H9 (cell line): ENCODE data around the gene HHEX. TPM values are rescaled to one million over a fixed set of nuclear protein-coding genes. Genes with fewer than 3 reads are reported as not detected.

Source experiments
- DNase-seq: peaks from one replicate; pipeline ENCODE4 v3.0.0-alpha.2; 2017
- H2AFZ ChIP-seq: one replicate; pipeline ENCODE4 v1.6.1; 2013; ENCODE audit warnings: mild to moderate bottlenecking, low read length, control low read depth, moderate library complexity
- H2AK5ac ChIP-seq: 2 replicates; pipeline ENCODE4 v1.6.1; 2013; ENCODE audit warnings: low read length, control low read depth, mixed read lengths; ENCODE audit not compliant: insufficient read length
- H2BK120ac ChIP-seq: one replicate; pipeline ENCODE4 v1.6.1; 2013; ENCODE audit warnings: low read depth, mild to moderate bottlenecking, low read length, control low read depth, inconsistent platforms; ENCODE audit not compliant: poor library complexity, severe bottlenecking
- H2BK12ac ChIP-seq: 2 replicates; pipeline ENCODE4 v1.6.1; 2013; ENCODE audit warnings: low read length, control low read depth, mixed read lengths, low read depth; ENCODE audit not compliant: insufficient read length
- H2BK15ac ChIP-seq: 2 replicates; pipeline ENCODE4 v1.6.1; 2013; ENCODE audit warnings: low read depth, low read length, control low read depth
- H2BK20ac ChIP-seq: one replicate; pipeline ENCODE4 v1.6.1; 2013; ENCODE audit warnings: low read depth, mild to moderate bottlenecking, low read length, control low read depth, inconsistent platforms; ENCODE audit not compliant: poor library complexity, severe bottlenecking
- H2BK5ac ChIP-seq: 2 replicates; pipeline ENCODE4 v1.6.1; 2013; ENCODE audit warnings: low read length, control low read depth, mixed read lengths; ENCODE audit not compliant: insufficient read length
- H3K14ac ChIP-seq: 2 replicates; pipeline ENCODE4 v1.6.1; 2013; ENCODE audit warnings: low read length, control low read depth; ENCODE audit not compliant: insufficient read depth
- H3K18ac ChIP-seq: 2 replicates; pipeline ENCODE4 v1.6.1; 2013; ENCODE audit warnings: low read depth, mild to moderate bottlenecking, mixed read lengths, low read length, control low read depth; ENCODE audit not compliant: insufficient read length
- H3K23ac ChIP-seq: 2 replicates; pipeline ENCODE4 v1.6.1; 2013; ENCODE audit warnings: low read length, control low read depth, mixed read lengths, low read depth; ENCODE audit not compliant: insufficient read length
- H3K23me2 ChIP-seq: 2 replicates; pipeline ENCODE4 v1.6.1; 2013; ENCODE audit warnings: low read depth, mild to moderate bottlenecking, mixed read lengths, low read length, control low read depth; ENCODE audit not compliant: insufficient read length, poor library complexity, severe bottlenecking
- H3K27ac ChIP-seq: 2 replicates; pipeline ENCODE4 v1.5.1; 2013; ENCODE audit warnings: low read length, control low read depth, mixed read lengths, low read depth; ENCODE audit not compliant: insufficient read length
- H3K27me3 ChIP-seq: 2 replicates; pipeline ENCODE4 v1.6.1; 2013; ENCODE audit warnings: low read length, control low read depth, inconsistent platforms; ENCODE audit not compliant: insufficient read depth
- H3K4ac ChIP-seq: 2 replicates; pipeline ENCODE4 v1.6.1; 2013; ENCODE audit warnings: low read depth, mild to moderate bottlenecking, control low read depth, inconsistent platforms, low read length, moderate library complexity
- H3K4me1 ChIP-seq: 2 replicates; pipeline ENCODE4 v1.6.1; 2013; ENCODE audit warnings: low read length, control low read depth, inconsistent platforms; ENCODE audit not compliant: insufficient read depth
- H3K4me2 ChIP-seq: 2 replicates; pipeline ENCODE4 v1.6.1; 2013; ENCODE audit warnings: low read length, control low read depth, mixed read lengths; ENCODE audit not compliant: insufficient read length, insufficient read depth
- H3K56ac ChIP-seq: 2 replicates; pipeline ENCODE4 v1.6.1; 2013; ENCODE audit warnings: low read depth, mild to moderate bottlenecking, mixed read lengths, low read length, control low read depth; ENCODE audit not compliant: insufficient read length
- H3K79me1 ChIP-seq: 2 replicates; pipeline ENCODE4 v1.6.1; 2013; ENCODE audit warnings: low read depth, mild to moderate bottlenecking, moderate library complexity, low read length, control low read depth, inconsistent platforms; ENCODE audit not compliant: insufficient read depth, poor library complexity, severe bottlenecking
- H3K79me2 ChIP-seq: 2 replicates; pipeline ENCODE4 v1.6.1; 2013; ENCODE audit warnings: low read length, control low read depth, inconsistent platforms; ENCODE audit not compliant: insufficient read depth
- H3K9ac ChIP-seq: 2 replicates; pipeline ENCODE4 v1.6.1; 2013; ENCODE audit warnings: low read length, control low read depth, mixed read lengths; ENCODE audit not compliant: insufficient read length; ENCODE audit errors: extremely low read depth
- H3K9me3 ChIP-seq: one replicate; pipeline ENCODE4 v1.6.1; 2013; ENCODE audit warnings: low read depth, low read length, inconsistent platforms; ENCODE audit not compliant: control insufficient read depth
- H3T11ph ChIP-seq: one replicate; pipeline ENCODE4 v1.6.1; 2013; ENCODE audit warnings: mild to moderate bottlenecking, low read length, control low read depth, inconsistent platforms
- H4K20me1 ChIP-seq: one replicate; pipeline ENCODE4 v1.6.1; 2013; ENCODE audit not compliant: control insufficient read depth, insufficient read length, insufficient read depth
- H4K5ac ChIP-seq: 2 replicates; pipeline ENCODE4 v1.6.1; 2013; ENCODE audit warnings: low read depth, mild to moderate bottlenecking, mixed read lengths, low read length, control low read depth; ENCODE audit not compliant: insufficient read length
- H4K8ac ChIP-seq: replicated peaks from 2 replicates; pipeline ENCODE4 v1.6.1; 2013; ENCODE audit warnings: low read length, control low read depth, mixed read lengths, low read depth; ENCODE audit not compliant: insufficient read length
- H4K91ac ChIP-seq: 2 replicates; pipeline ENCODE4 v1.6.1; 2013; ENCODE audit warnings: low read depth, mild to moderate bottlenecking, moderate library complexity, mixed read lengths, low read length, control low read depth; ENCODE audit not compliant: insufficient read length
- H3K27ac Mint-ChIP-seq, 3 experiments: 2 replicates in 2 of 3; 3 replicates in 1 of 3; pipeline ENCODE4 v1.8.0; 2020 to 2021; ENCODE audit warnings: mixed read lengths in 3 of 3, mild to moderate bottlenecking in 1 of 3, moderate library complexity in 1 of 3
- H3K27me3 Mint-ChIP-seq: 2 replicates; pipeline ENCODE4 v1.8.0; 2021; ENCODE audit warnings: low read depth, mild to moderate bottlenecking, moderate library complexity, mixed read lengths
- H3K36me3 Mint-ChIP-seq, 3 experiments: 2 replicates in 2 of 3; 3 replicates in 1 of 3; pipeline ENCODE4 v1.8.0; 2020 to 2021; ENCODE audit warnings: low read depth in 3 of 3, mixed read lengths in 3 of 3; ENCODE audit not compliant: insufficient read depth in 1 of 3
- H3K4me1 Mint-ChIP-seq, 2 experiments: 2 replicates each; pipeline ENCODE4 v1.8.0; 2020; ENCODE audit warnings: mixed read lengths in 2 of 2
- H3K4me3 Mint-ChIP-seq, 2 experiments: 2 replicates in 1 of 2; 3 replicates in 1 of 2; pipeline ENCODE4 v1.8.0; 2020 to 2021; ENCODE audit warnings: mild to moderate bottlenecking in 2 of 2, mixed read lengths in 2 of 2, moderate library complexity in 1 of 2
- H3K9me3 Mint-ChIP-seq, 2 experiments: 2 replicates in 1 of 2; 3 replicates in 1 of 2; pipeline ENCODE4 v1.8.0; 2020; ENCODE audit warnings: mild to moderate bottlenecking in 2 of 2, mixed read lengths in 2 of 2, moderate library complexity in 1 of 2
- CTCF ChIP-seq: fragments of 200-600 bp; sonication (generic); conservative IDR thresholded peaks from 3 replicates; pipeline ENCODE4 v1.8.0; 2021; ENCODE audit warnings: antibody characterized with exemption, mild to moderate bottlenecking
- WGBS: extraction: QIAGEN DNeasy Blood & Tissue Kit; methylation state at CpG from one replicate; pipeline ENCODE4 v1.1.7; 2013; ENCODE audit warnings: missing lambda C conversion rate, low lambda C conversion rate, mixed read lengths; ENCODE audit not compliant: insufficient read length; ENCODE audit errors: extremely low coverage; 5-methylcytosine and 5-hydroxymethylcytosine counted together
- total RNA-seq: library from RNA; stranded (reverse); gene quantifications from 2 replicates; pipeline ENCODE4 v1.2.1, GENCODE V29; 2021

The HHEX gene
- total RNA-seq, 1 experiment from 2014 or later = 2.2 TPM

- TF ChIP-seq CTCF = no peak
- H3K18ac ChIP-seq = no peak overlapping the region
- Mint-ChIP-seq H3K9me3 (no peaks in the 10 kb centered on the region), H3K4me3 (no peak overlapping the region), H3K27me3 (peaks cover 7% of the 10 kb centered on the region), H3K27ac (no peak overlapping the region), H3K4me1 (peaks cover 19 to 33% of the 10 kb centered on the region in 2 experiments), H3K36me3 (no peaks in the 10 kb centered on the region)
- H3K9me3 ChIP-seq = no peaks in the 10 kb centered on the region
- no peak overlapping the region for H3K4ac ChIP-seq
- H4K20me1 ChIP-seq = no peaks in the 10 kb centered on the region
- H3K56ac ChIP-seq = no peak overlapping the region
- no peak overlapping the region for H3K23ac ChIP-seq
- H3K27me3 ChIP-seq = no peaks in the 10 kb centered on the region
- H3K79me2 ChIP-seq = no peaks in the 10 kb centered on the region
- no peak overlapping the region for H3K14ac ChIP-seq
- H2AFZ ChIP-seq = no peak overlapping the region
- H3K4me1 ChIP-seq = peaks cover 5% of the 10 kb centered on the region
- no peak overlapping the region for H2BK5ac ChIP-seq
- no CpG with 5 or more reads among the region's 2 CpGs for WGBS
- H2BK120ac ChIP-seq = no peak overlapping the region
- no peak overlapping the region for H3K9ac ChIP-seq
- H3K27ac ChIP-seq = no peak overlapping the region
- H2BK15ac ChIP-seq = no peak overlapping the region
- no peak overlapping the region for H4K8ac ChIP-seq
- H3K79me1 ChIP-seq = no peaks in the 10 kb centered on the region
- H2BK20ac ChIP-seq = no peak overlapping the region
- no peak overlapping the region for H3T11ph ChIP-seq
- H2BK12ac ChIP-seq = no peak overlapping the region
- H2AK5ac ChIP-seq = no peak overlapping the region
- no peak overlapping the region for H4K5ac ChIP-seq
- H3K23me2 ChIP-seq = no peaks in the 10 kb centered on the region
- no peak for DNase-seq
- no peak overlapping the region for H4K91ac ChIP-seq
- no peak overlapping the region for H3K4me2 ChIP-seq
These were observed 40.1 kb downstream of the HHEX start for GRCh38 chr10:92729886-92730285.
